Endothelial cell (in vitro differentiated cells): ENCODE data around the gene PDZD4. TPM values are rescaled to one million over a fixed set of nuclear protein-coding genes. Genes with fewer than 3 reads are reported as not detected.

Experiments
- DNase-seq: peaks from one replicate; pipeline ENCODE4 v3.0.0; 2021; ENCODE audit warnings: low spot score
- H3K27ac Mint-ChIP-seq: one replicate; pipeline ENCODE4 v1.8.0; 2021; ENCODE audit warnings: mixed read lengths, inconsistent platforms; ENCODE audit not compliant: unreplicated experiment
- H3K27me3 Mint-ChIP-seq: one replicate; pipeline ENCODE4 v1.8.0; 2021; ENCODE audit warnings: mild to moderate bottlenecking, moderate library complexity, mixed read lengths, inconsistent platforms; ENCODE audit not compliant: unreplicated experiment
- H3K36me3 Mint-ChIP-seq: one replicate; pipeline ENCODE4 v1.8.0; 2021; ENCODE audit warnings: mild to moderate bottlenecking, low read depth, mixed read lengths, inconsistent platforms; ENCODE audit not compliant: unreplicated experiment
- H3K4me1 Mint-ChIP-seq: one replicate; pipeline ENCODE4 v1.8.0; 2021; ENCODE audit warnings: mild to moderate bottlenecking, mixed read lengths, inconsistent platforms; ENCODE audit not compliant: unreplicated experiment
- H3K4me3 Mint-ChIP-seq: one replicate; pipeline ENCODE4 v1.8.0; 2021; ENCODE audit warnings: mild to moderate bottlenecking, mixed read lengths, inconsistent platforms; ENCODE audit not compliant: unreplicated experiment
- H3K9me3 Mint-ChIP-seq: one replicate; pipeline ENCODE4 v1.8.0; 2021; ENCODE audit warnings: mixed read lengths, inconsistent platforms; ENCODE audit not compliant: unreplicated experiment
- CTCF ChIP-seq: fragments of 200-600 bp; sonication (generic); IDR thresholded peaks from one replicate; pipeline ENCODE4 v1.5.0; 2021; ENCODE audit warnings: antibody characterized with exemption; ENCODE audit not compliant: unreplicated experiment
- total RNA-seq: library from RNA; stranded (reverse); fragmentation: NEBNext Ultra II Directional; extraction: Animal tissue kit (Norgen Biotek cat#: 25700); gene quantifications from one replicate; pipeline ENCODE4 v1.2.1, GENCODE V29; 2021; ENCODE audit not compliant: unreplicated experiment

The PDZD4 gene
- total RNA-seq, 1 donor from 2014 or later, result 2.6 TPM

- no peaks in the 10 kb centered on the region for H3K4me1 Mint-ChIP-seq
Measured at GRCh38 chrX:153806999-153807575, 23.3 kb downstream of the PDZD4 start.

GRCh38 chrX:153805436-153805835 is 24.9 kb downstream of the PDZD4 start:
- no peak for TF ChIP-seq CTCF
- H3K4me3 Mint-ChIP-seq, result no peak overlapping the region
- no peak for DNase-seq
- H3K4me1 Mint-ChIP-seq, result no peaks in the 10 kb centered on the region
- no peaks in the 10 kb centered on the region for H3K36me3 Mint-ChIP-seq
- H3K27me3 Mint-ChIP-seq, result peaks cover 2% of the 10 kb centered on the region
- H3K9me3 Mint-ChIP-seq, result no peaks in the 10 kb centered on the region
- H3K27ac Mint-ChIP-seq, result no peak overlapping the region

More at GRCh38 chrX:153806999-153807575, 23.3 kb downstream of the PDZD4 start:
- peaks cover 3% of the 10 kb centered on the region for H3K27me3 Mint-ChIP-seq
- TF ChIP-seq CTCF, result no peak
- H3K9me3 Mint-ChIP-seq, result no peaks in the 10 kb centered on the region
- no peaks in the 10 kb centered on the region for H3K36me3 Mint-ChIP-seq
- H3K4me3 Mint-ChIP-seq, result no peak overlapping the region
- no peak for DNase-seq
- H3K27ac Mint-ChIP-seq, result no peak overlapping the region

- H3K27ac Mint-ChIP-seq, result no peak overlapping the region
- no peak overlapping the region for H3K4me3 Mint-ChIP-seq
- H3K4me1 Mint-ChIP-seq, result no peaks in the 10 kb centered on the region
- no peaks in the 10 kb centered on the region for H3K9me3 Mint-ChIP-seq
- peaks cover 2% of the 10 kb centered on the region for H3K27me3 Mint-ChIP-seq
- no peak for DNase-seq
- no peak for TF ChIP-seq CTCF
- H3K36me3 Mint-ChIP-seq, result no peaks in the 10 kb centered on the region
Measured at GRCh38 chrX:153804621-153805020, 25.7 kb downstream of the PDZD4 start.

- DNase-seq, result no peak
- no peak for TF ChIP-seq CTCF
- Mint-ChIP-seq H3K4me1 (no peaks in the 10 kb centered on the region), H3K27ac (no peak overlapping the region), H3K4me3 (no peak overlapping the region), H3K27me3 (peaks cover 2% of the 10 kb centered on the region), H3K9me3 (no peaks in the 10 kb centered on the region), H3K36me3 (no peaks in the 10 kb centered on the region)
Measured at GRCh38 chrX:153804100-153804595, 26.2 kb downstream of the PDZD4 start.

- no peak for DNase-seq
- no peak overlapping the region for H3K4me3 Mint-ChIP-seq
- no peak overlapping the region for H3K27ac Mint-ChIP-seq
- H3K4me1 Mint-ChIP-seq, result no peaks in the 10 kb centered on the region
- peaks cover 2% of the 10 kb centered on the region for H3K27me3 Mint-ChIP-seq
- TF ChIP-seq CTCF, result no peak
- no peaks in the 10 kb centered on the region for H3K9me3 Mint-ChIP-seq
- H3K36me3 Mint-ChIP-seq, result no peaks in the 10 kb centered on the region
Measured at GRCh38 chrX:153803211-153804099, 26.9 kb downstream of the PDZD4 start.
